Activated CD4-positive, alpha-beta memory T cell treated with anti-CD3 and anti-CD28 coated beads for 36 hours (primary cell): ENCODE data around the gene RYR2. TPM values are rescaled to one million over a fixed set of nuclear protein-coding genes. Genes with fewer than 3 reads are reported as not detected.

ENCODE experiments used
- CTCF ChIA-PET: fragments of 350-600 bp; sonication (Branson Sonifier 250); formaldehyde crosslinking; loops from one replicate; lab custom pipeline; 2021; ENCODE audit warnings: antibody characterized with exemption, inconsistent platforms; lab: Charles Lee
- POLR2A ChIA-PET: fragments of 350-600 bp; sonication (Branson Sonifier 250); formaldehyde crosslinking; loops from one replicate; lab custom pipeline; 2021; ENCODE audit warnings: antibody characterized with exemption; lab: Charles Lee
- DNase-seq: peaks from one replicate; pipeline ENCODE4 v3.0.0-alpha.2; 2020
- H3K27ac Mint-ChIP-seq: one replicate; pipeline ENCODE4 v1.8.0; 2021; ENCODE audit warnings: mixed read lengths
- H3K27me3 Mint-ChIP-seq: one replicate; pipeline ENCODE4 v1.8.0; 2021; ENCODE audit warnings: mixed read lengths
- H3K36me3 Mint-ChIP-seq: one replicate; pipeline ENCODE4 v1.8.0; 2021; ENCODE audit warnings: mixed read lengths
- H3K4me1 Mint-ChIP-seq: one replicate; pipeline ENCODE4 v1.8.0; 2021; ENCODE audit warnings: low read depth, mixed read lengths
- H3K4me3 Mint-ChIP-seq: one replicate; pipeline ENCODE4 v1.8.0; 2021; ENCODE audit warnings: mild to moderate bottlenecking, mixed read lengths
- H3K9me3 Mint-ChIP-seq: one replicate; pipeline ENCODE4 v1.8.0; 2021; ENCODE audit warnings: mixed read lengths
- intact Hi-C: fragments of 100-400 bp; cut with micrococcal nuclease; formaldehyde crosslinking; loops from one replicate; pipeline ENCODE4 v1.15.1; 2023
- total RNA-seq, 2 experiments: library from RNA; stranded (reverse); gene quantifications; one replicate each; pipeline ENCODE4 v1.2.3, GENCODE V29; 2021

RYR2 gene
- total RNA-seq, 2 experiments from 2014 or later: 0.02 TPM

- Mint-ChIP-seq H3K4me3 (no peak overlapping the region), H3K27me3 (peaks cover 6% of the 10 kb centered on the region), H3K9me3 (no peaks in the 10 kb centered on the region), H3K4me1 (no peaks in the 10 kb centered on the region), H3K27ac (no peak overlapping the region), H3K36me3 (no peaks in the 10 kb centered on the region)
- ChIA-PET POLR2A (no interaction called here), CTCF (no interaction called here)
- no peak for DNase-seq
- intact Hi-C loops: no loop called here
These were observed 187.3 kb downstream of the RYR2 start for GRCh38 chr1:237229333-237229732.

- DNase-seq: no peak
- Mint-ChIP-seq H3K27ac (no peak overlapping the region), H3K4me3 (no peak overlapping the region), H3K4me1 (no peaks in the 10 kb centered on the region), H3K9me3 (no peaks in the 10 kb centered on the region), H3K27me3 (peaks cover 8% of the 10 kb centered on the region), H3K36me3 (no peaks in the 10 kb centered on the region)
- ChIA-PET CTCF (no interaction called here), POLR2A (no interaction called here)
- intact Hi-C loops: no loop called here
These were observed 190.5 kb downstream of the RYR2 start for GRCh38 chr1:237232501-237232900.

GRCh38 chr1:237235091-237235490 is 193.1 kb downstream of the RYR2 start:
- CTCF ChIA-PET: no interaction called here
- Mint-ChIP-seq H3K4me1 (no peaks in the 10 kb centered on the region), H3K27ac (no peak overlapping the region), H3K9me3 (no peaks in the 10 kb centered on the region), H3K36me3 (no peaks in the 10 kb centered on the region), H3K4me3 (no peak overlapping the region), H3K27me3 (peaks cover 7% of the 10 kb centered on the region)
- DNase-seq: no peak
- intact Hi-C loops: no loop called here
- POLR2A ChIA-PET: no interaction called here

- no peak for DNase-seq
- H3K27me3 Mint-ChIP-seq: peaks cover 7% of the 10 kb centered on the region
- no peak overlapping the region for H3K27ac Mint-ChIP-seq
- H3K4me3 Mint-ChIP-seq: no peak overlapping the region
- no peaks in the 10 kb centered on the region for H3K4me1 Mint-ChIP-seq
- H3K9me3 Mint-ChIP-seq: no peaks in the 10 kb centered on the region
- CTCF ChIA-PET: no interaction called here
- POLR2A ChIA-PET: no interaction called here
- no peaks in the 10 kb centered on the region for H3K36me3 Mint-ChIP-seq
- intact Hi-C loops: no loop called here
These were observed 195.7 kb downstream of the RYR2 start for GRCh38 chr1:237237721-237238120.

- ChIA-PET CTCF (no interaction called here), POLR2A (no interaction called here)
- Mint-ChIP-seq H3K27ac (no peak overlapping the region), H3K4me3 (no peak overlapping the region), H3K9me3 (no peaks in the 10 kb centered on the region), H3K27me3 (peaks cover 4% of the 10 kb centered on the region), H3K36me3 (no peaks in the 10 kb centered on the region), H3K4me1 (no peaks in the 10 kb centered on the region)
- no peak for DNase-seq
- intact Hi-C loops: no loop called here
These were observed 197.3 kb downstream of the RYR2 start for GRCh38 chr1:237239248-237239647.

- CTCF ChIA-PET: no interaction called here
- Mint-ChIP-seq H3K27me3 (peaks cover 2% of the 10 kb centered on the region), H3K4me1 (no peaks in the 10 kb centered on the region), H3K27ac (no peak overlapping the region), H3K36me3 (no peaks in the 10 kb centered on the region), H3K4me3 (no peak overlapping the region), H3K9me3 (no peaks in the 10 kb centered on the region)
- intact Hi-C loops: no loop called here
- POLR2A ChIA-PET: no interaction called here
- no peak for DNase-seq
These were observed 199.1 kb downstream of the RYR2 start for GRCh38 chr1:237241038-237241437.

GRCh38 chr1:237244778-237245177 is 202.8 kb downstream of the RYR2 start:
- no peaks in the 10 kb centered on the region for H3K36me3 Mint-ChIP-seq
- no peak overlapping the region for H3K4me3 Mint-ChIP-seq
- H3K9me3 Mint-ChIP-seq: no peaks in the 10 kb centered on the region
- ChIA-PET CTCF (no interaction called here), POLR2A (no interaction called here)
- H3K27me3 Mint-ChIP-seq: no peaks in the 10 kb centered on the region
- intact Hi-C loops: no loop called here
- H3K4me1 Mint-ChIP-seq: no peaks in the 10 kb centered on the region
- H3K27ac Mint-ChIP-seq: no peak overlapping the region
- no peak for DNase-seq

- CTCF ChIA-PET: no interaction called here
- H3K27ac Mint-ChIP-seq: no peak overlapping the region
- intact Hi-C loops: no loop called here
These were observed 205.5 kb downstream of the RYR2 start for GRCh38 chr1:237247442-237247841.

GRCh38 chr1:237249120-237249519 is 207.1 kb downstream of the RYR2 start:
- no peak for DNase-seq
- CTCF ChIA-PET: no interaction called here
- intact Hi-C loops: no loop called here
- POLR2A ChIA-PET: no interaction called here
- Mint-ChIP-seq H3K36me3 (no peaks in the 10 kb centered on the region), H3K27ac (no peak overlapping the region), H3K9me3 (no peaks in the 10 kb centered on the region), H3K27me3 (peaks cover 2% of the 10 kb centered on the region), H3K4me3 (no peak overlapping the region), H3K4me1 (no peaks in the 10 kb centered on the region)

More at GRCh38 chr1:237247442-237247841, 205.5 kb downstream of the RYR2 start:
- H3K4me1 Mint-ChIP-seq: no peaks in the 10 kb centered on the region
- no peaks in the 10 kb centered on the region for H3K27me3 Mint-ChIP-seq
- POLR2A ChIA-PET: no interaction called here
- H3K9me3 Mint-ChIP-seq: no peaks in the 10 kb centered on the region
- DNase-seq: no peak
- no peaks in the 10 kb centered on the region for H3K36me3 Mint-ChIP-seq
- H3K4me3 Mint-ChIP-seq: no peak overlapping the region

- intact Hi-C loops: no loop called here
- no peak overlapping the region for H3K27ac Mint-ChIP-seq
- H3K9me3 Mint-ChIP-seq: no peaks in the 10 kb centered on the region
- H3K27me3 Mint-ChIP-seq: peaks cover 2% of the 10 kb centered on the region
- no peak for DNase-seq
- H3K36me3 Mint-ChIP-seq: no peaks in the 10 kb centered on the region
- ChIA-PET CTCF (no interaction called here), POLR2A (no interaction called here)
- H3K4me1 Mint-ChIP-seq: no peaks in the 10 kb centered on the region
- H3K4me3 Mint-ChIP-seq: no peak overlapping the region
These were observed 208.1 kb downstream of the RYR2 start for GRCh38 chr1:237250055-237250454.

GRCh38 chr1:237255071-237255470 is 213.1 kb downstream of the RYR2 start:
- no peaks in the 10 kb centered on the region for H3K36me3 Mint-ChIP-seq
- intact Hi-C loops: no loop called here
- H3K27me3 Mint-ChIP-seq: peaks cover 11% of the 10 kb centered on the region
- ChIA-PET POLR2A (no interaction called here), CTCF (no interaction called here)
- no peak overlapping the region for H3K27ac Mint-ChIP-seq
- DNase-seq: no peak
- H3K4me3 Mint-ChIP-seq: no peak overlapping the region
- H3K4me1 Mint-ChIP-seq: no peaks in the 10 kb centered on the region
- peaks cover 4% of the 10 kb centered on the region for H3K9me3 Mint-ChIP-seq

- no peaks in the 10 kb centered on the region for H3K36me3 Mint-ChIP-seq
- H3K4me3 Mint-ChIP-seq: no peak overlapping the region
- CTCF ChIA-PET: no interaction called here
- no peak overlapping the region for H3K27ac Mint-ChIP-seq
- no peak for DNase-seq
- H3K27me3 Mint-ChIP-seq: peaks cover 9% of the 10 kb centered on the region
- intact Hi-C loops: no loop called here
- H3K4me1 Mint-ChIP-seq: no peaks in the 10 kb centered on the region
- H3K9me3 Mint-ChIP-seq: peaks cover 4% of the 10 kb centered on the region
- POLR2A ChIA-PET: no interaction called here
These were observed 216.9 kb downstream of the RYR2 start for GRCh38 chr1:237258871-237259270.

- no peak for DNase-seq
- H3K27me3 Mint-ChIP-seq: peaks cover 11% of the 10 kb centered on the region
These were observed 219.2 kb downstream of the RYR2 start for GRCh38 chr1:237261198-237261597.

More at GRCh38 chr1:237261198-237261597, 219.2 kb downstream of the RYR2 start:
- intact Hi-C loops: no loop called here
- Mint-ChIP-seq H3K4me1 (no peaks in the 10 kb centered on the region), H3K9me3 (no peaks in the 10 kb centered on the region), H3K36me3 (no peaks in the 10 kb centered on the region), H3K27ac (no peak overlapping the region), H3K4me3 (no peak overlapping the region)
- CTCF ChIA-PET: no interaction called here
- POLR2A ChIA-PET: no interaction called here
